ENCODE data around the gene NTM.

Gene NTM

DNA sequence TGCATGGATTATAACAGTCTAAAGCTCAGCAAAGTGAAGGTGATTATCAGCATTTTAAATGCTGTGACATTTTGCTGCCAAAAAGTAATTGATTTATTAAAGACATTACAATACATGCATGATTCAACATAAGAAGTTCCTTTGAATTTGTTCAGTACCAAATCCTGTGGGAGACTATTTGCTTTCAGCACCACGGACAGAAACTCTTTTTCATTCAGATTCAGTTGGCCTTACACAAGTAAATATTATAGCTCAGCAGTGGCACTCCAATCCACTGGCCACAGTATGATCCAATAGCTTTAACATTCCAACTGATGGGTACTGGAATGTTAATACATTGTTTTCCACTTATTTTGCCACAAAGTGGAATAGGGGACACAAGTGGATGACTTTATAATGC, 806.7 kb downstream of the NTM start:
- H3K27me3 ChIP-seq = no peaks in the 10 kb centered on the region
- TF ChIP-seq, protein P1, sequence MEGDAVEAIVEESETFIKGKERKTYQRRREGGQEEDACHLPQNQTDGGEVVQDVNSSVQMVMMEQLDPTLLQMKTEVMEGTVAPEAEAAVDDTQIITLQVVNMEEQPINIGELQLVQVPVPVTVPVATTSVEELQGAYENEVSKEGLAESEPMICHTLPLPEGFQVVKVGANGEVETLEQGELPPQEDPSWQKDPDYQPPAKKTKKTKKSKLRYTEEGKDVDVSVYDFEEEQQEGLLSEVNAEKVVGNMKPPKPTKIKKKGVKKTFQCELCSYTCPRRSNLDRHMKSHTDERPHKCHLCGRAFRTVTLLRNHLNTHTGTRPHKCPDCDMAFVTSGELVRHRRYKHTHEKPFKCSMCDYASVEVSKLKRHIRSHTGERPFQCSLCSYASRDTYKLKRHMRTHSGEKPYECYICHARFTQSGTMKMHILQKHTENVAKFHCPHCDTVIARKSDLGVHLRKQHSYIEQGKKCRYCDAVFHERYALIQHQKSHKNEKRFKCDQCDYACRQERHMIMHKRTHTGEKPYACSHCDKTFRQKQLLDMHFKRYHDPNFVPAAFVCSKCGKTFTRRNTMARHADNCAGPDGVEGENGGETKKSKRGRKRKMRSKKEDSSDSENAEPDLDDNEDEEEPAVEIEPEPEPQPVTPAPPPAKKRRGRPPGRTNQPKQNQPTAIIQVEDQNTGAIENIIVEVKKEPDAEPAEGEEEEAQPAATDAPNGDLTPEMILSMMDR (IDR thresholded peaks at IDR 0.05; ENCODE audit: low read depth, low read length) = no peak
- DNase-seq = no peak
- no peak overlapping the region for H3K4me3 ChIP-seq (ENCODE audit: low read depth, low read length)
- H3K9me3 ChIP-seq = no peaks in the 10 kb centered on the region; the same call in 1 of the 2 replicates
- no peaks in the 10 kb centered on the region for H3K4me1 ChIP-seq
- no peaks in the 10 kb centered on the region for H3K36me3 ChIP-seq

DNA sequence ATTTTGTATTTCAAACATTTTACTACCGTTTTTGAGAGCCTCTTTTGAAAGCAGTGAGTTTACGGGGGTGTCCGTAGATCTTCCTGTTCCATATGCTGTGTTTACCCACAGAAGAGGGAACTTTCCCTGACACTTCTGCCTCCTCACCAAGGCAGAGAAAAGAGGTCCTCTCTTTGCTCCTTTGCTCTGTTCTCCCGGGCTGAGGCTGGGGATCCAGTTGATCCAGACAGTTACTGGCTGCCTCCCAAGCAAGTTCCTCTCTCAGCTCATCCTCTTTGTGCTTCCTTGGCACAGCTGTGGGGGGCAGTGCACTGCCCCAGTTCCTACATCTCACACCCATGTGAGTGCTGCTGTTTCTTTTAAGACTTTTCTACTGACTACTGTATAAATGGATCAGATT, 813.7 kb downstream of the NTM start:
- TF ChIP-seq, protein P1 (IDR thresholded peaks at IDR 0.05; ENCODE audit: low read depth, low read length) = no peak
- Histone ChIP-seq H3K4me3 (ENCODE audit: low read depth, low read length) (no peak overlapping the region), H3K9me3 (no peaks in the 10 kb centered on the region; the same call in 1 of the 2 replicates), H3K27me3 (no peaks in the 10 kb centered on the region), H3K36me3 (no peaks in the 10 kb centered on the region), H3K4me1 (no peaks in the 10 kb centered on the region)
- DNase-seq = no peak

DNA sequence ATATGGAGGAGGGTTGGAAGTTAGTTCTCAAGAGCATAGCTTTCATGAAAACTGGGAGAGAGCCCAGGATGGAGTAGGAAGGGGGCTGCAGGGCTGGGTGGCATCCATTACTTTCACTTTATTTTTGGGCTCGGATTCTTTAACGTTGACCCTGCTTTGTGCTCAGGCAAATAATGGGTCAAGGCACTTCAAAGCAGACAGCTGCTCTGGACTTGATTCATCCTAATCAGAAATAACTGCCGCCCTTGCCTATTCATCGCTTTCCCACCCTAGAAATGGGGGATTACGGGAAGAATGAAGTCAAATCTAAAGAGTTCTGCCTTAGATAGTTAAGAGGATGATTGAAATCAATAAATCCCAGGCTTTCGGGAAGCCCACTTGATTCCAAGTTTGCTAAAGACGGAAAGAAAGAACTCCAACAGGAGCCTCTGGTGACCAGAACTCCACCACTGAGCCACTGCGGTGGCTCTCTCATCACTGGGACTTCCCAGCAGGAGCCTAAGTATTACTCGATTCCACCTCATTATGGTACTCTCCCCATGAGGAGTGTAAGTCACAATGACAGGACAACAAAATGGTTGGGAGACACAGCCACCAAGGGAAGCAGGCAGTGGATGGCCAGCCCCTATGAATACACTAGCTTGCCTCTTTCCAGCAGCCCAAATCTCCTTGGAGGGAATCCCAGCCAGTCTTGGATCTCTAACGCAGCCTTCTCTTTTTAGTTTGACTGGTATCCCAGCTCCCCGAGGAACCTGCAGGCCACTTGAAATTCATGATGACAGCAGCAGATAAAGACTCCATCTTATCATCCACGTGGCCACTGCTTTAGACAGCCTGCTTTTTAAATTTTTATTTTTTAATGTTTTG, 815.5 kb downstream of the NTM start:
- H3K9me3 ChIP-seq = no peaks in the 10 kb centered on the region; the same call in 1 of the 2 replicates
- TF ChIP-seq, protein P1 (IDR thresholded peaks at IDR 0.05; ENCODE audit: low read depth, low read length) = no peak
- H3K4me1 ChIP-seq = no peaks in the 10 kb centered on the region
- H3K4me3 ChIP-seq (ENCODE audit: low read depth, low read length) = no peak overlapping the region
- no peaks in the 10 kb centered on the region for H3K27me3 ChIP-seq
- no peaks in the 10 kb centered on the region for H3K36me3 ChIP-seq
- no peak for DNase-seq

DNA sequence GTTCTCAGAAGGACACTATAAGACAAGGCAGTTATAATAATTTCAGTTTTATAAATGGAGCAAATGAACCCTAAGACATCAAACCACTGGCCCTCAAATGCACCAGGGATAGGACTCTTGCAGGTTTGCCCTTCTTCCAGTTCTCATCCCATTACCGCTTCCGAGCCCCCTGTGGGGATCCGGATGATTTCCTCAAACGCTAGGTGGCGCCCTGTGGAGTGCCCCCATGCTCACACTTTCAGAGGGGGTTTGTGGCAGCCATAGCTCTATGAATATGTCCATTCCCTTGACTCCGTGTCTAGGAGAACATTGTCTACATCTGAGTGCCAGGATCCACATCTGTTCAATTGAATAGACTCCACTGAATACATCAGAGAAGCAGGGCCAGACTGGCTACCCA, 816.3 kb downstream of the NTM start:
- Histone ChIP-seq H3K36me3 (no peaks in the 10 kb centered on the region), H3K4me1 (no peaks in the 10 kb centered on the region), H3K27me3 (no peaks in the 10 kb centered on the region), H3K4me3 (ENCODE audit: low read depth, low read length) (no peak overlapping the region), H3K9me3 (no peaks in the 10 kb centered on the region; the same call in 1 of the 2 replicates)
- no peak for DNase-seq
- TF ChIP-seq, protein P1 (IDR thresholded peaks at IDR 0.05; ENCODE audit: low read depth, low read length) = no peak

DNA sequence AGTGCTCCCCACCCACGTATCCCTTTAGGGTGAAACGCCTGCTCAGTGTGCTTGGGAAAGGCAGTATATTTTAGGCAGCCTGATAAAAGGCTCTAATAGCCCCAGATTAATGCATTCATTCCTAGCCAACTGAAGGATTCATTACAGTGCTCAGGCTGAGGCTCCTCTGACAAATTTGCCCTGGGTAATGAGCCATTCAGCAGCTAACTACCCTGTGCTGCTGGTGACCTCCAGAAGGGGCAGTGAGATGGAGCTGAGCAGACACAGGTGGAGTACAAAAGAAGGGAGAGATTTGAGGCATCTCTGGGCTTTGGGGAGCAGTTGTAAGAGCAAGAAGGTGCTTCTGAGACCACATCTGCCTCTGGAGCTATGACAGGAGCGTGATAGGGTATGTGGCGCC, 817.0 kb downstream of the NTM start:
- TF ChIP-seq, protein P1 (IDR thresholded peaks at IDR 0.05; ENCODE audit: low read depth, low read length) = no peak

DNA sequence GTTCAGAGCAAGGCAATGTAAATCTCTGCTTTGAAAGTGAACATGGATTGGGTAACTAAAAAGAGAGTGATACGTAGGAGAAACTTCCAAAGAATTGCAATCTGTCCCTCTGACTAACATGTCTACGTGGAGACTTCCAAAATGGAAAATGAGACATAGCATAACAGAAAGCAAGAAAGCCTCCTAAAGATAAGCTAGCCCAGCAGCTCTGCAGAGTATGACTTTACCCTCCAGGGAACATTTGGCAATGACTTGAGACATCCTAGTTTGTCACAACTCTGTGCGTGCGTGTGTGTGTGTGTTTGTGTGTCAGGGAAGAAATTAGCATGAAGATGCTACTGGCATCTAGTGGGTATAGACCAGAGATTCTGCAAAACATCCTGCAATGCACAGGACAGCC, 817.4 kb downstream of the NTM start:
- TF ChIP-seq, protein P1 (IDR thresholded peaks at IDR 0.05; ENCODE audit: low read depth, low read length) = no peak
- H3K4me1 ChIP-seq = no peaks in the 10 kb centered on the region
- H3K9me3 ChIP-seq = no peaks in the 10 kb centered on the region; the same call in 1 of the 2 replicates
- no peaks in the 10 kb centered on the region for H3K27me3 ChIP-seq
- no peak for DNase-seq
- no peaks in the 10 kb centered on the region for H3K36me3 ChIP-seq
- H3K4me3 ChIP-seq (ENCODE audit: low read depth, low read length) = no peak overlapping the region

More for the DNA sequence above, 817.0 kb downstream of the NTM start:
- DNase-seq = no peak
- H3K4me3 ChIP-seq (ENCODE audit: low read depth, low read length) = no peak overlapping the region
- H3K9me3 ChIP-seq = no peaks in the 10 kb centered on the region; the same call in 1 of the 2 replicates
- no peaks in the 10 kb centered on the region for H3K27me3 ChIP-seq
- H3K36me3 ChIP-seq = no peaks in the 10 kb centered on the region
- no peaks in the 10 kb centered on the region for H3K4me1 ChIP-seq

All from BE2C (cell line).